OCI-LY3 (cell line): ENCODE data around the gene FOXD3.

Experiments used
- H2AFZ ChIP-seq: fragments of 200-600, 300-600 bp; shearing (Covaris generic); 2 replicates; pipeline ENCODE4 v1.6.0; 2014; ENCODE audit warnings: antibody characterized with exemption, low read depth, low read length
- H3K27ac ChIP-seq: fragments of 200-600, 300-600 bp; sonication (generic); 2 replicates; pipeline ENCODE4 v1.5.1; 2014; ENCODE audit warnings: mild to moderate bottlenecking, low read length, moderate library complexity, mixed read lengths
- H3K27me3 ChIP-seq: fragments of 200-600, 300-600 bp; sonication (generic); 2 replicates; pipeline ENCODE4 v1.6.1; 2014; ENCODE audit warnings: low read depth, low read length, mixed read lengths
- H3K36me3 ChIP-seq: fragments of 200-600, 300-600 bp; sonication (generic); replicated peaks from 2 replicates; pipeline ENCODE3; 2014; ENCODE audit warnings: low read depth, low read length, mixed read lengths
- H3K4me1 ChIP-seq: fragments of 300-600, 200-600 bp; sonication (generic); 2 replicates; pipeline ENCODE4 v1.6.1; 2014; ENCODE audit warnings: low read length, mixed read lengths
- H3K4me2 ChIP-seq: fragments of 200-600, 300-600 bp; sonication (generic); 2 replicates; pipeline ENCODE4 v1.6.1; 2014; ENCODE audit warnings: low read length, mixed read lengths
- H3K4me3 ChIP-seq: fragments of 300-600, 200-600 bp; sonication (generic); 2 replicates; pipeline ENCODE4 v1.5.1; 2014; ENCODE audit warnings: antibody characterized with exemption, mild to moderate bottlenecking, low read length, moderate library complexity
- H3K79me2 ChIP-seq: fragments of 300-600, 200-600 bp; shearing (Covaris generic); 2 replicates; pipeline ENCODE4 v1.6.1; 2014; ENCODE audit warnings: mild to moderate bottlenecking, low read length, mixed read lengths
- H3K9ac ChIP-seq: fragments of 300-600, 200-600 bp; shearing (Covaris generic); 2 replicates; pipeline ENCODE4 v1.6.0; 2014; ENCODE audit warnings: mild to moderate bottlenecking, low read length, moderate library complexity
- H3K9me3 ChIP-seq: fragments of 200-600, 300-600 bp; shearing (Covaris generic); 2 replicates; pipeline ENCODE4 v1.6.1; 2014; ENCODE audit warnings: low read length, mixed read lengths; ENCODE audit not compliant: insufficient read depth
- H4K20me1 ChIP-seq: fragments of 200-600, 300-600 bp; sonication (generic); 2 replicates; pipeline ENCODE4 v1.6.1; 2016; ENCODE audit warnings: low read length, mixed read lengths; ENCODE audit not compliant: insufficient read depth
- EZH2phosphoT487 ChIP-seq: fragments of 200-600 bp; shearing (Covaris generic); IDR thresholded peaks from 2 replicates; pipeline ENCODE4 v1.6.1; 2018; ENCODE audit warnings: antibody characterized with exemption, mixed run types, low read depth
- TF ChIP-seq, protein P1 (sequence below): fragments of 200-600, 300-600 bp; sonication (generic); IDR thresholded peaks from 2 replicates; pipeline ENCODE4 v1.5.1; 2014; ENCODE audit warnings: antibody characterized with exemption, low read length, low read depth

The FOXD3 gene

DNA sequence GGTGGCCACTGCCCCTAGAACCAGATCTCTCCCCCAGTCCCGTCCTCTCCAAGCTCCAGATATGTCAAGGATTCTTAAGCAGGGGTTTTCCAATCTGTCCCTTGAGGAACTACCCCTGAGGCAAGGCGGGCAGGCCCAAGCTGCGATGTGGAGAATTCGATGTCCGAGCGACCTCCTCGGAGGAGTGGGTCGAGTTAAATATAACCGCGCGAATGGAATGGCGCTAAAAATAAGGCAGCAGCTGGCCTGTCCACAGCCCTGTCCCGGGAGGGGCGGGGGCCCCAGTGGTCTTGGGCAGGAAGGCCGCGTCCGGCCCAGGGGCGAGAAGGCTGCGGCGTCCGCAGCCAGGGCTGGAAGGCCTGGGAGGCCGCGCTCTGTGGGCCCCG is 5.8 kb upstream of the FOXD3 start:
- Histone ChIP-seq H3K9me3 (no peaks in the 10 kb centered on the region), H3K27ac (no peak overlapping the region), H3K79me2 (no peaks in the 10 kb centered on the region), H3K9ac (no peak overlapping the region; the same call in 1 of the 2 replicates), H2AFZ (no peak overlapping the region), H4K20me1 (no peaks in the 10 kb centered on the region), H3K4me3 (peak overlapping the region; percentile 89), H3K4me1 (peaks cover 12% of the 10 kb centered on the region), H3K36me3 (no peaks in the 10 kb centered on the region), H3K4me2 (peak overlapping the region; percentile 83), H3K27me3 (no peaks in the 10 kb centered on the region)
- TF ChIP-seq, protein P1, sequence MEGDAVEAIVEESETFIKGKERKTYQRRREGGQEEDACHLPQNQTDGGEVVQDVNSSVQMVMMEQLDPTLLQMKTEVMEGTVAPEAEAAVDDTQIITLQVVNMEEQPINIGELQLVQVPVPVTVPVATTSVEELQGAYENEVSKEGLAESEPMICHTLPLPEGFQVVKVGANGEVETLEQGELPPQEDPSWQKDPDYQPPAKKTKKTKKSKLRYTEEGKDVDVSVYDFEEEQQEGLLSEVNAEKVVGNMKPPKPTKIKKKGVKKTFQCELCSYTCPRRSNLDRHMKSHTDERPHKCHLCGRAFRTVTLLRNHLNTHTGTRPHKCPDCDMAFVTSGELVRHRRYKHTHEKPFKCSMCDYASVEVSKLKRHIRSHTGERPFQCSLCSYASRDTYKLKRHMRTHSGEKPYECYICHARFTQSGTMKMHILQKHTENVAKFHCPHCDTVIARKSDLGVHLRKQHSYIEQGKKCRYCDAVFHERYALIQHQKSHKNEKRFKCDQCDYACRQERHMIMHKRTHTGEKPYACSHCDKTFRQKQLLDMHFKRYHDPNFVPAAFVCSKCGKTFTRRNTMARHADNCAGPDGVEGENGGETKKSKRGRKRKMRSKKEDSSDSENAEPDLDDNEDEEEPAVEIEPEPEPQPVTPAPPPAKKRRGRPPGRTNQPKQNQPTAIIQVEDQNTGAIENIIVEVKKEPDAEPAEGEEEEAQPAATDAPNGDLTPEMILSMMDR, result no peak
- TF ChIP-seq EZH2phosphoT487, result no peak

DNA sequence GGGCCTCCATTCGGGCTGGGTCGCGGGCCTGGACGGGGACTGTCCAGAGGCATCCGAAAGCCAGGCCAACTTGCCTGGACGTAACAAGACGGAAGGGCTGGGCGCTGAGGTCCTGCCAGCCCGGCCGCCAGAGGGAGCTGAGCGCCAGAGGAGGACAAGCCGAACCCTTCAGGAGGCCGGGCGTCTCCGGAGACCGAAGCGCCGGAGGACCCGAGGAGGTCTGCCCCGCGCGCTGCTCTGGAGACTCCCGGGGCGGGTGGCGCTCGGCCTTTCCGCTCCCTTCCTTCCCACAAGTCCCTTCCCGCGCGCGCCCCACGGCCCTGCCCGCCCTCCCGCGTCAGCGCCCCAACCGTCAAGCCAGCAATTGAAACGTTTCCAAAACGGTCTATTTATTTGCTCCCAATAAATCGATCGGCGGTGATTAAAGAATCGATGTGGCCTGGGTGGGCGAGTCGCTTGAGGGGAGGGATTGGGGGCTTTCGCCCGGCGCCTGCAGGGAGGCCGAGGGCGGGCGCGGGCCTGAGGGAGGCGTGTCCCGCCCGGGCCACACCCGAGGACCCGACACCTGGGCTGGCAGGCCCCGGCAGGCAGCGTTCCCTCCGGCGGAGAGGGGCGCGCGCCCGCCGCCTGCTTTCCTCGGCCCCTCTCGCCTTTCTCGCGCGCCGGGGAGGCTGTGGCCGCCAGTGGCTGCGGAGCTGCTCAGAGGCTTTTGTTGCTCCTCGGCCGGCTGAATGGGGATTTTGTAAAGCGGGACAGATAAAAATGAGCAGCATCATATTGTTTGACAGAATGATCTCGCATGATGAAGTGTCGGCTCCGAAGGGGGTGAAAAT is 5.2 kb upstream of the FOXD3 start:
- 0 out of 2 replicates have a peak overlapping the region, but pooled peaks have one; percentile 4 for H3K27ac ChIP-seq
- peaks cover 12% of the 10 kb centered on the region for H3K4me1 ChIP-seq
- H3K4me2 ChIP-seq, result peak overlapping the region; percentile 83
- peak overlapping the region; percentile 71 for H2AFZ ChIP-seq
- no peaks in the 10 kb centered on the region for H3K27me3 ChIP-seq
- TF ChIP-seq EZH2phosphoT487, result no peak
- TF ChIP-seq, protein P1, result peak; percentile 57
- peak overlapping the region; percentile 89 for H3K4me3 ChIP-seq
- H3K36me3 ChIP-seq, result no peaks in the 10 kb centered on the region
- peak overlapping the region; percentile 78 for H3K9ac ChIP-seq
- no peaks in the 10 kb centered on the region for H3K79me2 ChIP-seq
- H3K9me3 ChIP-seq, result no peaks in the 10 kb centered on the region
- no peaks in the 10 kb centered on the region for H4K20me1 ChIP-seq

DNA sequence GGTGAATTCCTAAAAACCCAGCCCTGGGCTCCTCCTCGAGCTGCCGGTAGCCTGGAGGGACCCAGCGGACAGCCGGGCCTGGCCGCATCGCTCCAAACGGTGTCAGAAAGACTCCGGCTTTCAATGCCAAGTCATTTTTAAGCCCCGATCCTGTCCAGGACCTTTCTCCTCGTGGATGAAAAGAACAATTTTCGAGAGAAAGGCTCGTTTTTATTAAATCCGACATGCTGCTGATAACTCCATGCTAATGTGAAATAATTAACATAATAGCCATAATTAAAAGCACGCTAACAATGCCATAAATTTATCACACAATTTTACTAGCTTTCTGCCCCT is 4.6 kb upstream of the FOXD3 start:
- peak overlapping the region; percentile 78 for H3K9ac ChIP-seq
- H4K20me1 ChIP-seq, result no peaks in the 10 kb centered on the region
- TF ChIP-seq, protein P1, result no peak
- TF ChIP-seq EZH2phosphoT487, result no peak
- peak overlapping the region; percentile 71 for H2AFZ ChIP-seq
- H3K9me3 ChIP-seq, result no peaks in the 10 kb centered on the region
- H3K4me2 ChIP-seq, result peak overlapping the region; percentile 83
- peak overlapping the region; percentile 89 for H3K4me3 ChIP-seq
- no peaks in the 10 kb centered on the region for H3K27me3 ChIP-seq
- H3K4me1 ChIP-seq, result peaks cover 12% of the 10 kb centered on the region
- H3K27ac ChIP-seq, result no peak overlapping the region
- H3K36me3 ChIP-seq, result no peaks in the 10 kb centered on the region
- no peaks in the 10 kb centered on the region for H3K79me2 ChIP-seq

DNA sequence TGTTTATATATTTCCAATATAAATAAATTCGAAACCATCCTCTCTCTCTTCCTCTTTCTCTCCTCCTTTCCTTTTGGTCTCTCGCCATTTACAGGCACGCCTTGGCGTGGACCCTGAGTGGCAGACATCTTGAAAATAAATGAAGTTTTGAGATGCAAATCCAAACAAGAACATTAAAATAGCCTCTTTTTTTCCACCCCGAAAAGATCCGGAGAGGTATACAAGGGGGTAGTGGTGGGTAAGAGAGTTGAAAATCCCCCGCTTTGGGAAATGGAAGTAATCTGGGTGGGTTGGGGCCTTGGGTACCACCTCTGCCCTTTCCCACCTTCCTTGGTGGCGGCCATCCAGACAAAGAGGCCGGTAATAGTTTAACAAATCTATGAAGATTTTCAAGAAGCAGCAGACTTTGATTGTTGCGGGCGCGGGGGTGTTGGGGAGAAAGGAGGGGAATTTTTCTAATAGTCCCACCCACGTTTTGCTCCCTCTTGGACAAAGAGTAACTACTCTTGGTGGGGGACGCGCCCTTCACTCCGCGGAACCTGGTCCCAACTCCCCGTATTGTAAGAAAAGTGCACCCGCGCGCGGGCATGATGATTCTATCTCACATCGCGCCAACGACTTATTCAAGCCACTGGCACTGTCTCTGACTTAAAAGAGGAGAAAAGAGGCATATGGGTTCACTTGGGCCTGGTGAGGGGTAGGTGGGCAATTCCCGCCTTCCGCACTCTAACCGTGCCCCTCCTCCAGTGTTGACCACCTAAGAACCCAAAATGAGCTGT is 4.0 kb upstream of the FOXD3 start:
- no peaks in the 10 kb centered on the region for H4K20me1 ChIP-seq
- H3K27ac ChIP-seq, result no peak overlapping the region
- H3K9me3 ChIP-seq, result no peaks in the 10 kb centered on the region
- H2AFZ ChIP-seq, result peak overlapping the region; percentile 71
- no peaks in the 10 kb centered on the region for H3K79me2 ChIP-seq
- TF ChIP-seq, protein P1, result no peak
- no peak for TF ChIP-seq EZH2phosphoT487
- H3K36me3 ChIP-seq, result no peaks in the 10 kb centered on the region
- H3K4me1 ChIP-seq, result peaks cover 12% of the 10 kb centered on the region
- H3K9ac ChIP-seq, result peak overlapping the region; percentile 78
- H3K4me2 ChIP-seq, result peak overlapping the region; percentile 83
- H3K4me3 ChIP-seq, result peak overlapping the region; percentile 89
- no peaks in the 10 kb centered on the region for H3K27me3 ChIP-seq
